ENCODE data around the gene HERC2.
"Not testable (repeated sequence)": the region's sequence is repeated elsewhere in the genome, so short reads cannot be mapped to it uniquely, and the experiment has no call there.

HERC2 gene

GRCh38 chr15:28182216-28182615 is 139.8 kb downstream of the HERC2 start:
- DNase-seq (ENCODE audit: low spot score), result no peak

GRCh38 chr15:28181366-28181765 is 140.6 kb downstream of the HERC2 start:
- no peak for DNase-seq (ENCODE audit: low spot score)

GRCh38 chr15:28179270-28179669 is 142.7 kb downstream of the HERC2 start:
- no peak for DNase-seq (ENCODE audit: low spot score)

GRCh38 chr15:28178727-28179126 is 143.3 kb downstream of the HERC2 start:
- no peak for DNase-seq (ENCODE audit: low spot score)

- DNase-seq (ENCODE audit: low spot score), result no peak
These were observed 143.7 kb downstream of the HERC2 start for GRCh38 chr15:28178290-28178689.

GRCh38 chr15:28169366-28169765 is 152.6 kb downstream of the HERC2 start:
- no peak for DNase-seq (ENCODE audit: low spot score)

GRCh38 chr15:28168405-28169121 is 153.4 kb downstream of the HERC2 start:
- DNase-seq (ENCODE audit: low spot score), result not testable (repeated sequence)

- no peak for DNase-seq (ENCODE audit: low spot score)
These were observed 154.9 kb downstream of the HERC2 start for GRCh38 chr15:28167042-28167441.

- DNase-seq (ENCODE audit: low spot score), result no peak
These were observed 156.2 kb downstream of the HERC2 start for GRCh38 chr15:28165791-28166190.

- no peak for DNase-seq (ENCODE audit: low spot score)
These were observed 157.1 kb downstream of the HERC2 start for GRCh38 chr15:28164876-28165275.

GRCh38 chr15:28154283-28154682 is 167.7 kb downstream of the HERC2 start:
- DNase-seq (ENCODE audit: low spot score), result no peak

- DNase-seq (ENCODE audit: low spot score), result no peak
These were observed 168.4 kb downstream of the HERC2 start for GRCh38 chr15:28153492-28154119.

- not testable (repeated sequence) for DNase-seq (ENCODE audit: low spot score)
These were observed 169.4 kb downstream of the HERC2 start for GRCh38 chr15:28152538-28152923.

GRCh38 chr15:28151864-28152537 is 170.0 kb downstream of the HERC2 start:
- DNase-seq (ENCODE audit: low spot score), result not testable (repeated sequence)

GRCh38 chr15:28147801-28148200 is 174.2 kb downstream of the HERC2 start:
- no peak for DNase-seq (ENCODE audit: low spot score)

GRCh38 chr15:28145419-28145818 is 176.6 kb downstream of the HERC2 start:
- not testable (repeated sequence) for DNase-seq (ENCODE audit: low spot score)

GRCh38 chr15:28140062-28140461 is 181.9 kb downstream of the HERC2 start:
- no peak for DNase-seq (ENCODE audit: low spot score)

- not testable (repeated sequence) for DNase-seq (ENCODE audit: low spot score)
These were observed 184.5 kb downstream of the HERC2 start for GRCh38 chr15:28137408-28138039.

GRCh38 chr15:28136236-28136904 is 185.6 kb downstream of the HERC2 start:
- DNase-seq (ENCODE audit: low spot score), result not testable (repeated sequence)

- DNase-seq (ENCODE audit: low spot score), result no peak
These were observed 188.7 kb downstream of the HERC2 start for GRCh38 chr15:28133281-28133680.

- no peak for DNase-seq (ENCODE audit: low spot score)
These were observed 189.3 kb downstream of the HERC2 start for GRCh38 chr15:28132524-28133275.
